ENCODE measurements around the gene IREB2.

GRCh38 chr15:78402061-78402610 is 35.9 kb upstream of the IREB2 start:
- no peak for TF ChIP-seq ESRRA (CRISPR knock-in tag; IDR thresholded peaks at IDR 0.05; ENCODE audit: borderline replicate concordance)
- TF ChIP-seq, protein P1, sequence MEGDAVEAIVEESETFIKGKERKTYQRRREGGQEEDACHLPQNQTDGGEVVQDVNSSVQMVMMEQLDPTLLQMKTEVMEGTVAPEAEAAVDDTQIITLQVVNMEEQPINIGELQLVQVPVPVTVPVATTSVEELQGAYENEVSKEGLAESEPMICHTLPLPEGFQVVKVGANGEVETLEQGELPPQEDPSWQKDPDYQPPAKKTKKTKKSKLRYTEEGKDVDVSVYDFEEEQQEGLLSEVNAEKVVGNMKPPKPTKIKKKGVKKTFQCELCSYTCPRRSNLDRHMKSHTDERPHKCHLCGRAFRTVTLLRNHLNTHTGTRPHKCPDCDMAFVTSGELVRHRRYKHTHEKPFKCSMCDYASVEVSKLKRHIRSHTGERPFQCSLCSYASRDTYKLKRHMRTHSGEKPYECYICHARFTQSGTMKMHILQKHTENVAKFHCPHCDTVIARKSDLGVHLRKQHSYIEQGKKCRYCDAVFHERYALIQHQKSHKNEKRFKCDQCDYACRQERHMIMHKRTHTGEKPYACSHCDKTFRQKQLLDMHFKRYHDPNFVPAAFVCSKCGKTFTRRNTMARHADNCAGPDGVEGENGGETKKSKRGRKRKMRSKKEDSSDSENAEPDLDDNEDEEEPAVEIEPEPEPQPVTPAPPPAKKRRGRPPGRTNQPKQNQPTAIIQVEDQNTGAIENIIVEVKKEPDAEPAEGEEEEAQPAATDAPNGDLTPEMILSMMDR (IDR thresholded peaks at IDR 0.05), result no peak
- TF ChIP-seq USF2 (CRISPR knock-in tag; IDR thresholded peaks at IDR 0.05), result no peak
- no peak for TF ChIP-seq NFYB (CRISPR knock-in tag; conservative IDR thresholded peaks at IDR 0.05; ENCODE audit: low read depth)
- TF ChIP-seq ATF6 (CRISPR knock-in tag; IDR thresholded peaks at IDR 0.05), result no peak
- TF ChIP-seq SP1 (CRISPR knock-in tag; conservative IDR thresholded peaks at IDR 0.05), result no peak
- no peak for TF ChIP-seq E2F4 (CRISPR knock-in tag; IDR thresholded peaks at IDR 0.05; ENCODE audit: borderline replicate concordance, low read depth)
- TF ChIP-seq MXD4 (CRISPR knock-in tag; IDR thresholded peaks at IDR 0.05; ENCODE audit: borderline replicate concordance), result no peak
- no peak for TF ChIP-seq TEAD1 (CRISPR knock-in tag; IDR thresholded peaks at IDR 0.05)
- TF ChIP-seq, protein P2, sequence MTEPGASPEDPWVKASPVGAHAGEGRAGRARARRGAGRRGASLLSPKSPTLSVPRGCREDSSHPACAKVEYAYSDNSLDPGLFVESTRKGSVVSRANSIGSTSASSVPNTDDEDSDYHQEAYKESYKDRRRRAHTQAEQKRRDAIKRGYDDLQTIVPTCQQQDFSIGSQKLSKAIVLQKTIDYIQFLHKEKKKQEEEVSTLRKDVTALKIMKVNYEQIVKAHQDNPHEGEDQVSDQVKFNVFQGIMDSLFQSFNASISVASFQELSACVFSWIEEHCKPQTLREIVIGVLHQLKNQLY (CRISPR knock-in tag; IDR thresholded peaks at IDR 0.05), result no peak

Measured in WTC11 (cell line).